SK-N-SH (cell line): ENCODE measurements around the gene FAM131B. TPM values are rescaled to one million over a fixed set of nuclear protein-coding genes. Genes with fewer than 3 reads are reported as not detected.

Experiments used
- CTCF ChIA-PET: fragments of 300-600, 350-600 bp; formaldehyde crosslinking; extraction: SDS; loops from one replicate; lab custom pipeline; 2021; lab: Yijun Ruan, JAX
- POLR2A ChIA-PET: fragments of 350-600 bp; sonication (Branson Sonifier 250); formaldehyde crosslinking; extraction: SDS; loops from one replicate; lab custom pipeline; 2020; ENCODE audit warnings: antibody characterized with exemption, inconsistent platforms; lab: Yijun Ruan, JAX
- DNase-seq: peaks from one replicate; pipeline ENCODE4 v3.0.0; 2012
- H2AFZ ChIP-seq: fragments of 200-600 bp; sonication (generic); 2 replicates; pipeline ENCODE4 v1.8.1; 2016; ENCODE audit warnings: antibody characterized with exemption, mild to moderate bottlenecking, low read depth
- H3F3A ChIP-seq: fragments of 200-600 bp; sonication (generic); replicated peaks from 2 replicates; pipeline ENCODE3; 2016; ENCODE audit warnings: antibody characterized with exemption, mild to moderate bottlenecking; ENCODE audit not compliant: insufficient read depth
- H3K27ac ChIP-seq, 2 experiments: fragments of 200-500 bp in 1 of 2; fragments of 200-600 bp in 1 of 2; sonication (Bioruptor generic) in 1 of 2; sonication (generic), shearing (Covaris generic) in 1 of 2; 2 replicates each; pipeline versions ENCODE4 v1.5.1 to v1.6.1; 2014 to 2016; ENCODE audit warnings: low read depth in 2 of 2, inconsistent platforms in 1 of 2, low read length in 1 of 2, mild to moderate bottlenecking in 1 of 2, mixed read lengths in 1 of 2
- H3K27me3 ChIP-seq: fragments of 200-600 bp; sonication (generic), shearing (Covaris generic); 2 replicates; pipeline ENCODE4 v1.6.1; 2016; ENCODE audit warnings: mixed run types; ENCODE audit not compliant: insufficient read depth
- H3K36me3 ChIP-seq, 2 experiments: fragments of 200-500 bp in 1 of 2; fragments of 200-600 bp in 1 of 2; sonication (Bioruptor generic) in 1 of 2; sonication (generic) in 1 of 2; replicated peaks in 1 of 2; 2 replicates each; pipeline versions ENCODE3 to v1.5.1; 2014 to 2016; ENCODE audit warnings: low read length in 1 of 2, mild to moderate bottlenecking in 1 of 2; ENCODE audit not compliant: insufficient read depth in 2 of 2, control insufficient read depth in 1 of 2
- H3K4me1 ChIP-seq, 2 experiments: fragments of 200-500 bp in 1 of 2; fragments of 200-600 bp in 1 of 2; sonication (Bioruptor generic) in 1 of 2; sonication (generic), shearing (Covaris generic) in 1 of 2; 2 replicates each; pipeline versions ENCODE4 v1.5.1 to v1.6.1; 2014 to 2016; ENCODE audit warnings: low read depth in 1 of 2, low read length in 1 of 2, mixed run types in 1 of 2; ENCODE audit not compliant: insufficient read depth in 2 of 2, control insufficient read depth in 1 of 2
- H3K4me2 ChIP-seq: fragments of 200-600 bp; sonication (generic), shearing (Covaris generic); 2 replicates; pipeline ENCODE4 v1.6.1; 2017; ENCODE audit warnings: mixed run types
- H3K4me3 ChIP-seq, 2 experiments: fragments of 200-500 bp in 1 of 2; fragments of 200-600 bp in 1 of 2; sonication (Bioruptor generic) in 1 of 2; sonication (generic), shearing (Covaris generic) in 1 of 2; 2 replicates each; pipeline versions ENCODE4 v1.5.1 to v1.8.1; 2014 to 2016; ENCODE audit warnings: low read depth in 2 of 2, inconsistent platforms in 1 of 2, low read length in 1 of 2, mild to moderate bottlenecking in 1 of 2, mixed read lengths in 1 of 2, moderate library complexity in 1 of 2
- H3K79me2 ChIP-seq: fragments of 200-600 bp; sonication (generic); 2 replicates; pipeline ENCODE4 v1.8.1; 2017; ENCODE audit warnings: mild to moderate bottlenecking; ENCODE audit not compliant: insufficient read depth
- H3K9ac ChIP-seq: fragments of 200-600 bp; sonication (generic); 2 replicates; pipeline ENCODE4 v1.6.1; 2017; ENCODE audit warnings: mixed run types
- H3K9me2 ChIP-seq: fragments of 200-600 bp; sonication (generic); 2 replicates; pipeline ENCODE4 v1.6.1; 2017; ENCODE audit warnings: mixed run types
- H3K9me3 ChIP-seq: fragments of 200-600 bp; sonication (generic); 2 replicates; pipeline ENCODE4 v1.6.1; 2017; ENCODE audit warnings: mixed run types, mild to moderate bottlenecking, moderate library complexity
- H4K20me1 ChIP-seq: fragments of 200-600 bp; sonication (generic); 2 replicates; pipeline ENCODE4 v1.6.1; 2017; ENCODE audit warnings: mild to moderate bottlenecking, mixed run types; ENCODE audit not compliant: insufficient read depth
- CHD2 ChIP-seq: fragments of 150-350 bp; IDR thresholded peaks from 2 replicates; pipeline ENCODE4 v1.6.1; 2018; ENCODE audit warnings: low read length; ENCODE audit not compliant: partially characterized antibody
- ELF1 ChIP-seq: IDR thresholded peaks from 2 replicates; pipeline ENCODE4 v1.4.0; 2012
- EP300 ChIP-seq, 2 experiments: IDR thresholded peaks; 2 replicates each; pipeline versions ENCODE4 v1.4.0 to v1.6.1; 2012; ENCODE audit warnings: borderline replicate concordance in 1 of 2, low read depth in 1 of 2, low read length in 1 of 2
- EZH2phosphoT487 ChIP-seq: fragments of 200-600 bp; sonication (generic); IDR thresholded peaks from 2 replicates; pipeline ENCODE4 v1.6.1; 2017; ENCODE audit warnings: low read depth, mixed run types, mild to moderate bottlenecking, antibody characterized with exemption, moderate library complexity, borderline replicate concordance
- FOSL2 ChIP-seq: IDR thresholded peaks from 2 replicates; pipeline ENCODE4 v1.4.0; 2012; ENCODE audit warnings: low read depth, mild to moderate bottlenecking, moderate library complexity, borderline replicate concordance
- GABPA ChIP-seq: IDR thresholded peaks from 2 replicates; pipeline ENCODE4 v1.4.0; 2012; ENCODE audit warnings: low read depth, mild to moderate bottlenecking
- GATA2 ChIP-seq: sonication (generic); formaldehyde crosslinking; IDR thresholded peaks from 2 replicates; pipeline ENCODE4 v1.5.0; 2020; ENCODE audit warnings: mild to moderate bottlenecking, missing genetic modification reagents
- IRF3 ChIP-seq: fragments of 150-350 bp; IDR thresholded peaks from 2 replicates; pipeline ENCODE4 v1.6.1; 2016; ENCODE audit warnings: mild to moderate bottlenecking, low read depth, low read length
- JUND ChIP-seq: IDR thresholded peaks from 2 replicates; pipeline ENCODE4 v1.4.0; 2012
- MEF2A ChIP-seq: IDR thresholded peaks from 2 replicates; pipeline ENCODE4 v1.4.0; 2012; ENCODE audit warnings: low read depth, borderline replicate concordance
- MXI1 ChIP-seq: IDR thresholded peaks from 2 replicates; pipeline ENCODE4 v1.6.1; 2012; ENCODE audit warnings: mild to moderate bottlenecking, low read depth, low read length, improper control_type of control experiment
- NFIC ChIP-seq: IDR thresholded peaks from 2 replicates; pipeline ENCODE4 v1.4.0; 2012; ENCODE audit warnings: borderline replicate concordance
- NRF1 ChIP-seq: IDR thresholded peaks from 2 replicates; pipeline ENCODE4 v1.6.1; 2012; ENCODE audit warnings: low read depth, mild to moderate bottlenecking, low read length
- PBX3 ChIP-seq: IDR thresholded peaks from 2 replicates; pipeline ENCODE4; 2012
- POLR2AphosphoS5 ChIP-seq: IDR thresholded peaks from 2 replicates; pipeline ENCODE4 v1.6.1; 2012; ENCODE audit warnings: low read depth, low read length
- RAD21 ChIP-seq: IDR thresholded peaks from 2 replicates; pipeline ENCODE4 v1.6.1; 2012; ENCODE audit warnings: mild to moderate bottlenecking, low read length
- RFX5 ChIP-seq: IDR thresholded peaks from 2 replicates; pipeline ENCODE4 v1.6.1; 2012; ENCODE audit warnings: mild to moderate bottlenecking, improper control_type of control experiment, low read length
- SIN3A ChIP-seq: IDR thresholded peaks from 2 replicates; pipeline ENCODE4 v1.6.1; 2012; ENCODE audit warnings: low read depth, mild to moderate bottlenecking, low read length, moderate library complexity, borderline replicate concordance
- TCF12 ChIP-seq: IDR thresholded peaks from 2 replicates; pipeline ENCODE4 v1.4.0; 2012
- WGBS: methylation state at CpG from one replicate; pipeline ENCODE4 v1.1.6; 2017; ENCODE audit warnings: low lambda C conversion rate; 5-methylcytosine and 5-hydroxymethylcytosine counted together
- polyA plus RNA-seq, 3 experiments: library from polyadenylated mRNA; depleted of rRNA; stranded (reverse); fragments of >200 nt; gene quantifications; 2 replicates each; pipeline ENCODE4 v1.2.3, GENCODE V29; 2012

The FAM131B gene
- polyA plus RNA-seq, 1 of the 3 experiments (the other 2 are of a cell fraction): 43.6 TPM

- H3K36me3 ChIP-seq: peaks cover 41 to 64% of the 10 kb centered on the region in 2 experiments
- no peaks in the 10 kb centered on the region for H3K27me3 ChIP-seq
- peak overlapping the region; percentile 79 to 99; a peak in 3 of 4 replicates for H3K4me3 ChIP-seq
These were observed 21.6 kb upstream of the FAM131B start for GRCh38 chr7:143384148-143384547.

GRCh38 chr7:143383642-143383957, 21.1 kb upstream of the FAM131B start:
- no peak for DNase-seq
- H3K9me2 ChIP-seq: no peaks in the 10 kb centered on the region
- CTCF ChIA-PET: interaction anchor here (0.8 to 5.8 kb wide), 4 partner anchors 11 to 744 kb away, joined by 3 to 38 read pairs (median 8); no protein-coding TSS in a partner anchor
- H3K4me1 ChIP-seq: peaks cover 23 to 51% of the 10 kb centered on the region in 2 experiments; a peak in 3 of 4 replicates
- H3K27me3 ChIP-seq: no peaks in the 10 kb centered on the region
- POLR2A ChIA-PET: no interaction called here
- H2AFZ ChIP-seq: no peak overlapping the region
- H3K4me3 ChIP-seq: peak overlapping the region; percentile 79 to 99; a peak in 3 of 4 replicates
- peaks cover 98% of the 10 kb centered on the region for H3K79me2 ChIP-seq
- peak overlapping the region; percentile 99 for H3K9ac ChIP-seq
- H4K20me1 ChIP-seq: peaks cover 68% of the 10 kb centered on the region
- 75% methylated on average over 1 of the region's 1 CpG for WGBS
- peak overlapping the region; percentile 100 for H3K4me2 ChIP-seq
- no peak for TF ChIP-seq GATA2 (CRISPR knock-in tag)
- TF ChIP-seq TCF12: no peak
- TF ChIP-seq POLR2AphosphoS5: no peak
- TF ChIP-seq MXI1: no peak
- no peak for TF ChIP-seq MEF2A
- TF ChIP-seq, all 33 proteins: peak for 0
- H3K27ac ChIP-seq: peak overlapping the region; percentile 2 to 100; a peak in 3 of 4 replicates
- H3K36me3 ChIP-seq: peaks cover 36 to 59% of the 10 kb centered on the region in 2 experiments
- H3F3A ChIP-seq: peaks cover 37% of the 10 kb centered on the region
- no peaks in the 10 kb centered on the region for H3K9me3 ChIP-seq

More at GRCh38 chr7:143384148-143384547, 21.6 kb upstream of the FAM131B start:
- ChIA-PET POLR2A (no interaction called here), CTCF (interaction anchor here (0.8 to 5.8 kb wide), 5 partner anchors 10 to 744 kb away, joined by 3 to 38 read pairs (median 3); no protein-coding TSS in a partner anchor)
- no peak overlapping the region for H2AFZ ChIP-seq
- H3K4me2 ChIP-seq: peak overlapping the region; percentile 100
- no peak for TF ChIP-seq CHD2
- peak; percentile 3; the same call in 1 of the 2 replicates for TF ChIP-seq PBX3
- no peak for TF ChIP-seq EP300 (IDR thresholded peaks at IDR 0.05; ENCODE audit: borderline replicate concordance in 1 of 2, low read depth in 1 of 2, low read length in 1 of 2)
- TF ChIP-seq NFIC: no peak
- TF ChIP-seq NRF1: no peak
- TF ChIP-seq TCF12: no peak
- TF ChIP-seq JUND: peak; percentile 27; the same call in 1 of the 2 replicates
- no peak for TF ChIP-seq ELF1
- no peak for TF ChIP-seq IRF3
- TF ChIP-seq EZH2phosphoT487: no peak
- no peak for TF ChIP-seq RFX5
- TF ChIP-seq MEF2A: no peak
- no peak for TF ChIP-seq GABPA
- no peak for TF ChIP-seq SIN3A
- TF ChIP-seq FOSL2: peak; percentile 49; the same call in 1 of the 2 replicates
- no peak for TF ChIP-seq RAD21
- no peaks in the 10 kb centered on the region for H3K9me2 ChIP-seq
- H4K20me1 ChIP-seq: peaks cover 73% of the 10 kb centered on the region
- 38% methylated on average over 5 of the region's 5 CpGs for WGBS
- peaks cover 98% of the 10 kb centered on the region for H3K79me2 ChIP-seq
- H3K4me1 ChIP-seq: peaks cover 23 to 48% of the 10 kb centered on the region in 2 experiments; a peak in 3 of 4 replicates
- peak overlapping the region; percentile 99 for H3K9ac ChIP-seq
- H3K9me3 ChIP-seq: no peaks in the 10 kb centered on the region
- peak overlapping the region; percentile 6 to 100; a peak in 3 of 4 replicates for H3K27ac ChIP-seq
- DNase-seq: no peak
- peaks cover 42% of the 10 kb centered on the region for H3F3A ChIP-seq
